ENCODE measurements around the gene TMEM184A.
"Not testable (repeated sequence)": the region's sequence is repeated elsewhere in the genome, so short reads cannot be mapped to it uniquely, and the experiment has no call there.

Gene TMEM184A

GRCh38 chr7:1520539-1521234 is 35.3 kb downstream of the TMEM184A start:
- no peak for DNase-seq

GRCh38 chr7:1519322-1519922 is 36.6 kb downstream of the TMEM184A start:
- not testable (repeated sequence) for DNase-seq

- DNase-seq, result no peak
Measured at GRCh38 chr7:1516586-1517251, 39.3 kb downstream of the TMEM184A start.

GRCh38 chr7:1515509-1515967 is 40.5 kb downstream of the TMEM184A start:
- DNase-seq, result not testable (repeated sequence)

GRCh38 chr7:1514995-1515401 is 41.0 kb downstream of the TMEM184A start:
- DNase-seq, result no peak

- DNase-seq, result no peak
Measured at GRCh38 chr7:1514407-1514806, 41.6 kb downstream of the TMEM184A start.

GRCh38 chr7:1513657-1514095 is 42.3 kb downstream of the TMEM184A start:
- DNase-seq, result no peak

GRCh38 chr7:1512781-1513656 is 43.0 kb downstream of the TMEM184A start:
- DNase-seq, result peak; percentile 83 to 88

GRCh38 chr7:1511444-1512422 is 44.3 kb downstream of the TMEM184A start:
- DNase-seq, result no peak

- no peak for DNase-seq
Measured at GRCh38 chr7:1510780-1511154, 45.2 kb downstream of the TMEM184A start.

- no peak for DNase-seq
Measured at GRCh38 chr7:1509226-1509625, 46.8 kb downstream of the TMEM184A start.

- no peak for DNase-seq
Measured at GRCh38 chr7:1508277-1508758, 47.7 kb downstream of the TMEM184A start.

GRCh38 chr7:1505731-1506550 is 50.1 kb downstream of the TMEM184A start:
- peak; percentile 74 to 82 for DNase-seq

- DNase-seq, result peak; percentile 86
Measured at GRCh38 chr7:1503816-1504775, 51.9 kb downstream of the TMEM184A start, which contains the start of gene INTS1. TSS of gene INTS1 (minus strand) at chr7:1504389. CDS start at chr7:1503960, 429 bp downstream.

- no peak for DNase-seq
Measured at GRCh38 chr7:1503390-1503789, 52.6 kb downstream of the TMEM184A start.

- DNase-seq, result no peak
Measured at GRCh38 chr7:1502845-1503244, 53.2 kb downstream of the TMEM184A start.

GRCh38 chr7:1501487-1502270 is 54.3 kb downstream of the TMEM184A start:
- no peak for DNase-seq

- no peak for DNase-seq
Measured at GRCh38 chr7:1500064-1500807, 55.8 kb downstream of the TMEM184A start.
